ENCODE data around the gene SOX8.

The SOX8 gene

GRCh38 chr16:973366-973765, 8.2 kb upstream of the SOX8 start:
- in situ Hi-C loops (cut with MboI; ENCODE audit: low sequenced_read_pairs, unreplicated experiment): no loop called here
- no peak for DNase-seq (ENCODE audit: low spot score)
- no peak for TF ChIP-seq CTCF (IDR thresholded peaks at IDR 0.05; ENCODE audit: borderline replicate concordance, control extremely low read depth, extremely low read depth, insufficient read depth, missing control alignments)

- no peak for DNase-seq (ENCODE audit: low spot score)
- in situ Hi-C loops (cut with MboI; ENCODE audit: low sequenced_read_pairs, unreplicated experiment): no loop called here
- TF ChIP-seq CTCF (IDR thresholded peaks at IDR 0.05; ENCODE audit: borderline replicate concordance, control extremely low read depth, extremely low read depth, insufficient read depth, missing control alignments): no peak
Observed at GRCh38 chr16:974001-974601, 7.5 kb upstream of the SOX8 start.

GRCh38 chr16:974611-975261, 6.8 kb upstream of the SOX8 start:
- TF ChIP-seq CTCF (IDR thresholded peaks at IDR 0.05; ENCODE audit: borderline replicate concordance, control extremely low read depth, extremely low read depth, insufficient read depth, missing control alignments): no peak
- in situ Hi-C loops (cut with MboI; ENCODE audit: low sequenced_read_pairs, unreplicated experiment): no loop called here
- DNase-seq (ENCODE audit: low spot score): no peak

- DNase-seq (ENCODE audit: low spot score): no peak
- no peak for TF ChIP-seq CTCF (IDR thresholded peaks at IDR 0.05; ENCODE audit: borderline replicate concordance, control extremely low read depth, extremely low read depth, insufficient read depth, missing control alignments)
- in situ Hi-C loops (cut with MboI; ENCODE audit: low sequenced_read_pairs, unreplicated experiment): no loop called here
Observed at GRCh38 chr16:975291-975690, 6.3 kb upstream of the SOX8 start.

GRCh38 chr16:976389-976931, 5.1 kb upstream of the SOX8 start:
- in situ Hi-C loops (cut with MboI; ENCODE audit: low sequenced_read_pairs, unreplicated experiment): no loop called here
- TF ChIP-seq CTCF (IDR thresholded peaks at IDR 0.05; ENCODE audit: borderline replicate concordance, control extremely low read depth, extremely low read depth, insufficient read depth, missing control alignments): no peak
- DNase-seq (ENCODE audit: low spot score): no peak

GRCh38 chr16:977081-977701, 4.4 kb upstream of the SOX8 start:
- in situ Hi-C loops (cut with MboI; ENCODE audit: low sequenced_read_pairs, unreplicated experiment): no loop called here
- DNase-seq (ENCODE audit: low spot score): no peak
- TF ChIP-seq CTCF (IDR thresholded peaks at IDR 0.05; ENCODE audit: borderline replicate concordance, control extremely low read depth, extremely low read depth, insufficient read depth, missing control alignments): no peak

Data from GM13976 (cell line).